B cell (primary cell): ENCODE measurements around the gene CD79A. TPM values are rescaled to one million over a fixed set of nuclear protein-coding genes. Genes with fewer than 3 reads are reported as not detected.

ENCODE experiments used
- ATAC-seq: fragments of 200-7000 bp; cut with Tn5 transposase; one replicate; pipeline ENCODE4 v1.10.0; 2021; ENCODE audit warnings: low read depth, mild to moderate bottlenecking, moderate number of reproducible peaks, moderate library complexity
- CTCF ChIA-PET: fragments of 350-600 bp; sonication (Branson Sonifier 250); formaldehyde crosslinking; loops from one replicate; lab custom pipeline; 2021; ENCODE audit warnings: antibody characterized with exemption, inconsistent platforms; lab: Charles Lee
- POLR2A ChIA-PET: fragments of 350-600 bp; sonication (Branson Sonifier 250); formaldehyde crosslinking; loops from one replicate; lab custom pipeline; 2021; ENCODE audit warnings: antibody characterized with exemption; lab: Charles Lee
- DNase-seq: peaks from one replicate; pipeline ENCODE4 v3.0.0; 2013
- H2AFZ ChIP-seq: 2 replicates; pipeline ENCODE4 v1.6.1; 2012; ENCODE audit warnings: mild to moderate bottlenecking, low read depth, low read length; ENCODE audit not compliant: insufficient read depth, poor library complexity, severe bottlenecking
- H3K27ac ChIP-seq, 2 donors: 1 replicate in 1 of 2; 2 replicates in 1 of 2; pipeline ENCODE4 v1.5.1; 2012 to 2013; ENCODE audit warnings: low read length in 2 of 2, mild to moderate bottlenecking in 2 of 2, moderate library complexity in 1 of 2
- H3K27me3 ChIP-seq, 4 experiments: fragments of 200-600 bp in 1 of 4; sonication (generic) in 1 of 4; replicated peaks in 1 of 4; 1 replicate in 2 of 4; 2 replicates in 2 of 4; pipeline versions ENCODE4 v1.6.1 to v1.7.0; 2013 to 2016; ENCODE audit warnings: low read length in 3 of 4, mild to moderate bottlenecking in 2 of 4, mixed read lengths in 1 of 4, moderate library complexity in 1 of 4; ENCODE audit not compliant: insufficient read depth in 4 of 4, control insufficient read depth in 3 of 4; ENCODE audit errors: control extremely low read depth in 1 of 4
- H3K36me3 ChIP-seq, 2 experiments: replicated peaks in 1 of 2; 1 replicate in 1 of 2; 2 replicates in 1 of 2; pipeline versions ENCODE4 v1.6.1 to v1.7.1; 2013; ENCODE audit warnings: low read length in 1 of 2; ENCODE audit not compliant: insufficient read depth in 2 of 2, control insufficient read depth in 1 of 2; ENCODE audit errors: control extremely low read depth in 1 of 2, extremely low read depth in 1 of 2
- H3K4me1 ChIP-seq, 2 donors: fragments of 200-600 bp in 1 of 2; sonication (generic) in 1 of 2; 1 replicate in 1 of 2; 2 replicates in 1 of 2; pipeline versions ENCODE4 v1.5.1 to v1.6.1; 2013 to 2017; ENCODE audit warnings: low read length in 2 of 2; ENCODE audit not compliant: control insufficient read depth in 2 of 2, insufficient read depth in 2 of 2
- H3K4me2 ChIP-seq: replicated peaks from 2 replicates; pipeline ENCODE3; 2012; ENCODE audit warnings: mild to moderate bottlenecking, low read depth, low read length; ENCODE audit not compliant: poor library complexity, severe bottlenecking
- H3K4me3 ChIP-seq, 5 experiments: fragments of 200-600 bp in 1 of 5; sonication (generic) in 1 of 5; 1 replicate in 3 of 5; 2 replicates in 2 of 5; pipeline versions ENCODE4 v1.5.1 to v1.7.0; 2011 to 2016; ENCODE audit warnings: low read length in 4 of 5, mild to moderate bottlenecking in 4 of 5, low read depth in 2 of 5, control low read depth in 1 of 5, moderate library complexity in 1 of 5; ENCODE audit not compliant: insufficient read depth in 1 of 5; ENCODE audit errors: control extremely low read depth in 1 of 5, extremely low read depth in 1 of 5
- H3K79me2 ChIP-seq: fragments of 200-600 bp; sonication (generic); one replicate; pipeline ENCODE4 v1.6.0; 2016; ENCODE audit warnings: low read length; ENCODE audit not compliant: control insufficient read depth, insufficient read depth
- H3K9ac ChIP-seq: fragments of 200-600 bp; sonication (generic); 2 replicates; pipeline ENCODE4 v1.6.1; 2017; ENCODE audit warnings: mild to moderate bottlenecking, low read length, moderate library complexity
- H3K9me3 ChIP-seq, 3 donors: one replicate each; pipeline versions ENCODE4 v1.6.1 to v1.7.1; 2013; ENCODE audit warnings: low read length in 2 of 3; ENCODE audit not compliant: control insufficient read depth in 2 of 3, insufficient read depth in 1 of 3; ENCODE audit errors: control extremely low read depth in 1 of 3
- H4K20me1 ChIP-seq: 2 replicates; pipeline ENCODE4 v1.6.0; 2012; ENCODE audit warnings: mild to moderate bottlenecking, low read length; ENCODE audit not compliant: insufficient read depth, control insufficient read depth, poor library complexity, severe bottlenecking
- H3K27ac Mint-ChIP-seq: one replicate; pipeline ENCODE4 v1.8.0; 2021; ENCODE audit warnings: mixed read lengths
- H3K27me3 Mint-ChIP-seq: one replicate; pipeline ENCODE4 v1.8.0; 2021; ENCODE audit warnings: mixed read lengths
- H3K4me1 Mint-ChIP-seq: one replicate; pipeline ENCODE4 v1.8.0; 2021; ENCODE audit warnings: mixed read lengths
- H3K4me3 Mint-ChIP-seq: one replicate; pipeline ENCODE4 v1.8.0; 2021; ENCODE audit warnings: mixed read lengths
- H3K9me3 Mint-ChIP-seq: one replicate; pipeline ENCODE4 v1.8.0; 2022; ENCODE audit warnings: mixed read lengths; ENCODE audit not compliant: insufficient read depth
- EZH2 ChIP-seq: IDR thresholded peaks from 2 replicates; pipeline ENCODE4 v1.6.1; 2012; ENCODE audit warnings: borderline replicate concordance, low read depth, mild to moderate bottlenecking, moderate library complexity, low read length; ENCODE audit not compliant: insufficient read depth, poor library complexity, severe bottlenecking
- WGBS: methylation state at CpG from one replicate; pipeline ENCODE4 v1.1.5; 2013; ENCODE audit warnings: missing lambda C conversion rate; ENCODE audit not compliant: insufficient coverage; 5-methylcytosine and 5-hydroxymethylcytosine counted together
- intact Hi-C: fragments of 100-400 bp; cut with micrococcal nuclease; formaldehyde crosslinking; loops from one replicate; pipeline ENCODE4 v1.10.0; 2022
- polyA plus RNA-seq: library from polyadenylated mRNA; depleted of rRNA; stranded (reverse); fragments of >200 nt; gene quantifications from 2 replicates; pipeline ENCODE4 v1.2.3, GENCODE V29; 2012
- total RNA-seq, 2 donors: library from RNA; stranded (reverse); fragments of 120-200 nt in 1 of 2; gene quantifications; 1 replicate in 1 of 2; 2 replicates in 1 of 2; pipeline versions ENCODE4 v1.2.3 to v1.2.4, GENCODE V29; 2013 to 2022
- TF ChIP-seq, protein P1 (sequence below): fragments of 200-600 bp; IDR thresholded peaks from one replicate; pipeline ENCODE4 v1.8.0; 2022; ENCODE audit warnings: antibody characterized with exemption, mild to moderate bottlenecking

CD79A gene
- total and polyA plus RNA-seq, 2 donors (not counting 1 experiment from before 2014, with no cell fraction given) = 1,280 to 1,471 TPM

DNA sequence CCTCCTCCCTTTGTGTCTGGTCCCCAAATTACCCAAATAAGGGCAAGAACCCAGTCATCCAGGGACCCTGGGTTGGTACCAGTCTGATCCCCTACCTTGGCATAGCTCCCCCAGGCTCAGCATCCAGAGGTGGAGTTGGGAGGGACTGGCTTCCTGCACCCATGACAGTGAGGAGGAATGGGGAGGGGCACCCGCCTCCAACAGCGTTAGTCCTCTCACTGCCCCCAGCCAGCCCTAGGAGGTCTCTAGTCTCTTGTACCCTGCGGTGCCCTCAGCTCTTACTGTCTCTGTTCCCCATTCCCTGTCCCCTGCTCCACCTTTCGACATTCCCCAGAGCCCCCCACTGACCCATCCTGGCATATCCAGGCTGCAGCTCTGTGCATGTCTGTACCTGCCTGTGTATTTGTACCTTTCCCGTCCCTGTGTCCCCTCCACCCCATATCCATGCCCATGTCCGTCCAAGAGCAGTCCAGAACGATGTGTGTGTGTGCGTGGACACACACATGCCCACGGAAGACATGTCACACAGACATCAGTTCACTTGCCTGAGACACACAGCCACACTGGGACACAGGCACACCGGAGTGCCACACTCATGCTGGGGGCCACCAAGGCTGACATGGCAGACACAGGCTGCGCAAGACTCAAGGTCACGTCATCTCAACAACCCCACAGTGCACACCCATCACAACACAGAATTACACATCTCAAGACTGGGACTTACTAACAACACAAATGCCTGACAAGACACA, 33.3 kb downstream of the CD79A start:
- no peak for ATAC-seq
- Mint-ChIP-seq H3K9me3 (no peaks in the 10 kb centered on the region), H3K4me3 (no peak overlapping the region), H3K27ac (peak overlapping the region; percentile 59), H3K4me1 (peaks cover 39% of the 10 kb centered on the region), H3K27me3 (peaks cover 18% of the 10 kb centered on the region)
- Histone ChIP-seq H3K79me2 (no peaks in the 10 kb centered on the region), H2AFZ (no peak overlapping the region), H3K9ac (no peak overlapping the region), H3K9me3 (peaks cover 0 to 11% (median 0%) of the 10 kb centered on the region in 3 donors), H4K20me1 (peaks cover 78% of the 10 kb centered on the region), H3K27ac (no peak overlapping the region), H3K4me2 (no peak overlapping the region), H3K4me1 (peaks cover 32 to 37% of the 10 kb centered on the region in 2 donors), H3K4me3 (no peak overlapping the region), H3K27me3 (peaks cover 0 to 31% (median 19%) of the 10 kb centered on the region in 4 experiments), H3K36me3 (peaks cover 0 to 19% of the 10 kb centered on the region in 2 experiments)
- CTCF ChIA-PET = interaction anchor here (1.1 to 2.0 kb wide), 3 partner anchors 21 to 47 kb away, joined by 3 to 7 read pairs (median 4); no protein-coding TSS in a partner anchor
- TF ChIP-seq, protein P1, sequence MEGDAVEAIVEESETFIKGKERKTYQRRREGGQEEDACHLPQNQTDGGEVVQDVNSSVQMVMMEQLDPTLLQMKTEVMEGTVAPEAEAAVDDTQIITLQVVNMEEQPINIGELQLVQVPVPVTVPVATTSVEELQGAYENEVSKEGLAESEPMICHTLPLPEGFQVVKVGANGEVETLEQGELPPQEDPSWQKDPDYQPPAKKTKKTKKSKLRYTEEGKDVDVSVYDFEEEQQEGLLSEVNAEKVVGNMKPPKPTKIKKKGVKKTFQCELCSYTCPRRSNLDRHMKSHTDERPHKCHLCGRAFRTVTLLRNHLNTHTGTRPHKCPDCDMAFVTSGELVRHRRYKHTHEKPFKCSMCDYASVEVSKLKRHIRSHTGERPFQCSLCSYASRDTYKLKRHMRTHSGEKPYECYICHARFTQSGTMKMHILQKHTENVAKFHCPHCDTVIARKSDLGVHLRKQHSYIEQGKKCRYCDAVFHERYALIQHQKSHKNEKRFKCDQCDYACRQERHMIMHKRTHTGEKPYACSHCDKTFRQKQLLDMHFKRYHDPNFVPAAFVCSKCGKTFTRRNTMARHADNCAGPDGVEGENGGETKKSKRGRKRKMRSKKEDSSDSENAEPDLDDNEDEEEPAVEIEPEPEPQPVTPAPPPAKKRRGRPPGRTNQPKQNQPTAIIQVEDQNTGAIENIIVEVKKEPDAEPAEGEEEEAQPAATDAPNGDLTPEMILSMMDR = no peak
- TF ChIP-seq EZH2 = no peak
- WGBS = 86% methylated on average over 12 of the region's 12 CpGs
- DNase-seq = no peak
- intact Hi-C loops = no loop called here
- POLR2A ChIA-PET = interaction anchor here (1.0 kb wide), 1 partner anchor 27 kb away, joined by 4 read pairs; no protein-coding TSS in a partner anchor
